ENCODE measurements around the gene PRR5.
A peak's percentile ranks its signal among the peaks of the same experiment; 100 is the strongest.

Gene PRR5

GRCh38 chr22:44680481-44680894, 21.5 kb upstream of the PRR5 start:
- H3K9me3 ChIP-seq, result no peaks in the 10 kb centered on the region
- H3K27ac ChIP-seq, result peak overlapping the region; percentile 47; the same call in 1 of the 2 replicates
- no peak overlapping the region for H3K9ac ChIP-seq
- H4K20me1 ChIP-seq, result no peaks in the 10 kb centered on the region
- H3K4me1 ChIP-seq, result peaks cover 76% of the 10 kb centered on the region
- H3K27me3 ChIP-seq, result no peaks in the 10 kb centered on the region
- TF ChIP-seq Cebpa-rat (IDR thresholded peaks at IDR 0.05), result no peak
- no peak overlapping the region for H3K4me3 ChIP-seq
- H3K36me3 ChIP-seq, result no peaks in the 10 kb centered on the region
- peak overlapping the region; percentile 94 for H3K4me2 ChIP-seq

- peak overlapping the region; percentile 50 for H3K9ac ChIP-seq
- H3K4me1 ChIP-seq, result peaks cover 78% of the 10 kb centered on the region
- no peak for TF ChIP-seq Cebpa-rat (IDR thresholded peaks at IDR 0.05)
- no peaks in the 10 kb centered on the region for H3K27me3 ChIP-seq
- peak overlapping the region; percentile 76 for H3K27ac ChIP-seq
- no peaks in the 10 kb centered on the region for H4K20me1 ChIP-seq
- no peak overlapping the region for H3K4me3 ChIP-seq
- no peaks in the 10 kb centered on the region for H3K36me3 ChIP-seq
- peak overlapping the region; percentile 94 for H3K4me2 ChIP-seq
- H3K9me3 ChIP-seq, result no peaks in the 10 kb centered on the region
Measured at GRCh38 chr22:44682556-44683168, 19.3 kb upstream of the PRR5 start.

- peak overlapping the region; percentile 76 for H3K27ac ChIP-seq
- H4K20me1 ChIP-seq, result no peaks in the 10 kb centered on the region
Measured at GRCh38 chr22:44683237-44683636, 18.8 kb upstream of the PRR5 start.

GRCh38 chr22:44683881-44684280, 18.1 kb upstream of the PRR5 start:
- Histone ChIP-seq H3K9ac (peak overlapping the region; percentile 50; the same call in 1 of the 2 replicates), H4K20me1 (no peaks in the 10 kb centered on the region), H3K4me2 (peak overlapping the region; percentile 94), H3K27me3 (no peaks in the 10 kb centered on the region), H3K27ac (peak overlapping the region; percentile 76), H3K9me3 (no peaks in the 10 kb centered on the region), H3K36me3 (no peaks in the 10 kb centered on the region), H3K4me3 (no peak overlapping the region), H3K4me1 (peaks cover 73% of the 10 kb centered on the region)
- TF ChIP-seq Cebpa-rat (IDR thresholded peaks at IDR 0.05), result no peak

More at GRCh38 chr22:44683237-44683636, 18.8 kb upstream of the PRR5 start:
- Histone ChIP-seq H3K9me3 (no peaks in the 10 kb centered on the region), H3K27me3 (no peaks in the 10 kb centered on the region), H3K4me1 (peaks cover 73% of the 10 kb centered on the region), H3K4me3 (no peak overlapping the region), H3K4me2 (peak overlapping the region; percentile 94), H3K36me3 (no peaks in the 10 kb centered on the region), H3K9ac (peak overlapping the region; percentile 50)
- TF ChIP-seq Cebpa-rat (IDR thresholded peaks at IDR 0.05), result no peak

- no peak for TF ChIP-seq Cebpa-rat (IDR thresholded peaks at IDR 0.05)
- Histone ChIP-seq H3K4me2 (peak overlapping the region; percentile 94), H4K20me1 (no peaks in the 10 kb centered on the region), H3K27ac (peak overlapping the region; percentile 76), H3K4me3 (no peak overlapping the region), H3K4me1 (peaks cover 78% of the 10 kb centered on the region), H3K9me3 (no peaks in the 10 kb centered on the region), H3K27me3 (no peaks in the 10 kb centered on the region), H3K36me3 (no peaks in the 10 kb centered on the region), H3K9ac (no peak overlapping the region)
Measured at GRCh38 chr22:44684506-44685383, 17.3 kb upstream of the PRR5 start.

- no peak for TF ChIP-seq Cebpa-rat (IDR thresholded peaks at IDR 0.05)
- peak overlapping the region; percentile 45; the same call in 1 of the 2 replicates for H3K9ac ChIP-seq
- peak overlapping the region; percentile 94 for H3K4me2 ChIP-seq
- H4K20me1 ChIP-seq, result no peaks in the 10 kb centered on the region
- H3K27me3 ChIP-seq, result no peaks in the 10 kb centered on the region
- no peaks in the 10 kb centered on the region for H3K36me3 ChIP-seq
- H3K4me3 ChIP-seq, result no peak overlapping the region; the same call in 1 of the 2 replicates
- peak overlapping the region; percentile 78 for H3K27ac ChIP-seq
- H3K4me1 ChIP-seq, result peaks cover 78% of the 10 kb centered on the region
- H3K9me3 ChIP-seq, result no peaks in the 10 kb centered on the region
Measured at GRCh38 chr22:44685384-44686056, 16.5 kb upstream of the PRR5 start.

- Histone ChIP-seq H3K9ac (no peak overlapping the region), H3K9me3 (no peaks in the 10 kb centered on the region), H3K4me1 (peaks cover 64% of the 10 kb centered on the region), H3K27ac (no peak overlapping the region), H3K4me3 (no peak overlapping the region), H3K4me2 (no peak overlapping the region), H3K36me3 (no peaks in the 10 kb centered on the region), H3K27me3 (no peaks in the 10 kb centered on the region), H4K20me1 (no peaks in the 10 kb centered on the region)
- TF ChIP-seq Cebpa-rat (IDR thresholded peaks at IDR 0.05), result no peak
Measured at GRCh38 chr22:44686873-44687600, 15.0 kb upstream of the PRR5 start.

- no peak overlapping the region for H3K9ac ChIP-seq
- H3K36me3 ChIP-seq, result no peaks in the 10 kb centered on the region
- no peaks in the 10 kb centered on the region for H4K20me1 ChIP-seq
- H3K27ac ChIP-seq, result no peak overlapping the region
- peaks cover 42% of the 10 kb centered on the region for H3K4me1 ChIP-seq
- no peaks in the 10 kb centered on the region for H3K9me3 ChIP-seq
- H3K4me2 ChIP-seq, result 0 out of 2 replicates have a peak overlapping the region, but pooled peaks have one; percentile 16
- no peak overlapping the region for H3K4me3 ChIP-seq
- TF ChIP-seq Cebpa-rat (IDR thresholded peaks at IDR 0.05), result no peak
- no peaks in the 10 kb centered on the region for H3K27me3 ChIP-seq
Measured at GRCh38 chr22:44689173-44689572, 12.8 kb upstream of the PRR5 start.

GRCh38 chr22:44689915-44690524, 12.0 kb upstream of the PRR5 start:
- Histone ChIP-seq H3K36me3 (no peaks in the 10 kb centered on the region), H3K9ac (no peak overlapping the region), H3K4me1 (peaks cover 36% of the 10 kb centered on the region), H3K9me3 (no peaks in the 10 kb centered on the region), H3K4me2 (peak overlapping the region; percentile 36; the same call in 1 of the 2 replicates), H3K27me3 (no peaks in the 10 kb centered on the region), H4K20me1 (no peaks in the 10 kb centered on the region), H3K4me3 (no peak overlapping the region), H3K27ac (no peak overlapping the region)
- TF ChIP-seq Cebpa-rat (IDR thresholded peaks at IDR 0.05), result no peak
